Stimulated activated CD4-positive, alpha-beta T cell treated with anti-CD3 and anti-CD28 coated beads, TNF-alpha, amount 100 ng/mL, for 48 hours (primary cell): ENCODE results near the gene C15orf39.

ENCODE experiments used
- DNase-seq, 3 donors: peaks; one replicate each; pipeline ENCODE4 v3.0.0-alpha.2; 2020; ENCODE audit warnings: low read depth in 3 of 3

Gene C15orf39

GRCh38 chr15:75197062-75197630 lies 4.5 kb upstream of the C15orf39 start:
- DNase-seq = no peak

- DNase-seq = no peak
These were observed 2.9 kb upstream of the C15orf39 start for GRCh38 chr15:75198560-75199356.

DNA sequence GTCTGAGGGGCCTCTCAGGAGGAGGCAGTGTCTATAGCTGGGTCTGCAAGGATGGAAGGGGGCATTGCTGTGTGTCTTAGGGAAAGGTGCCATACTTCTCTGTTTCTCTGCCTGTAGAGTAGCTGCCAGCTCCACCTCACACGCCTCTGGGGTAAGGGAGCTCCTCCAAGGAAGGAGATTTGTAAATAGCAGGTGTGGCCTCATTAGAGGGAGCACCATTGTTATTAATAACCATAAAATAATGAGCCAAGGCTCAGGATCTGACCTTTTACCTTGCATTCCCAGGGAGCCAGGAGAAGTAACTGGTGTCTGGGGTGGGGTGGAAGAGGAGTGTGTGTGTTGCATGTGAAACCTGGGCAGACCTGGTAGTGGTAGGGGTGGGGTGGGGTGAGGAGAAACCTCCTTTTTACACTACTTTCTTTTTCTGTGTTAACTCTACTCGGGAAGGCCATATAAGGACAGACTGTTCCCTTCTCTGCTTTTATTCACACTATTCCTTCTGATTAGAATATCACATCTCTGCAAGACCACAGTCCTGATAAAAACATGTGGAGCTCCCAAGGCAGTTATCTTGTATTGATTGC lies 2.2 kb upstream of the C15orf39 start:
- no peak for DNase-seq

DNA sequence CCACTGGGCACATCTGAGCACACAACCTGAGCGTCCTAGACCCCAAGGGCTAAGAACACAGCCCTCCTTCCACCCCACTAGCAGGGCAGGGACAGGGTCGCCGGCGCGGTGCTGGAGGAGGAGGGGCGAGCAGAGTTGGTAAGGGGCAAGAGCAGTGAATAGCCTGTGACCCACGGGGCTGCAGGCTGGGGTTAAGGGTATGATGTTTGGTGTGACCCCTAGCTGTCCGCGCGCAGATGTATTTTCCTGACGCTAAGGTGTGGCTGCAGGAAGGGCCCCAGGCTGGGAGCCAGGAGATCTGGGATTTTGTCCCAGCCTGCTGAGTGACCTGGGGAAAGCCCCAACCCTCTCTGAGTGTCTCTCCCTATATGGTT lies 1.3 kb upstream of the C15orf39 start:
- no peak for DNase-seq

DNA sequence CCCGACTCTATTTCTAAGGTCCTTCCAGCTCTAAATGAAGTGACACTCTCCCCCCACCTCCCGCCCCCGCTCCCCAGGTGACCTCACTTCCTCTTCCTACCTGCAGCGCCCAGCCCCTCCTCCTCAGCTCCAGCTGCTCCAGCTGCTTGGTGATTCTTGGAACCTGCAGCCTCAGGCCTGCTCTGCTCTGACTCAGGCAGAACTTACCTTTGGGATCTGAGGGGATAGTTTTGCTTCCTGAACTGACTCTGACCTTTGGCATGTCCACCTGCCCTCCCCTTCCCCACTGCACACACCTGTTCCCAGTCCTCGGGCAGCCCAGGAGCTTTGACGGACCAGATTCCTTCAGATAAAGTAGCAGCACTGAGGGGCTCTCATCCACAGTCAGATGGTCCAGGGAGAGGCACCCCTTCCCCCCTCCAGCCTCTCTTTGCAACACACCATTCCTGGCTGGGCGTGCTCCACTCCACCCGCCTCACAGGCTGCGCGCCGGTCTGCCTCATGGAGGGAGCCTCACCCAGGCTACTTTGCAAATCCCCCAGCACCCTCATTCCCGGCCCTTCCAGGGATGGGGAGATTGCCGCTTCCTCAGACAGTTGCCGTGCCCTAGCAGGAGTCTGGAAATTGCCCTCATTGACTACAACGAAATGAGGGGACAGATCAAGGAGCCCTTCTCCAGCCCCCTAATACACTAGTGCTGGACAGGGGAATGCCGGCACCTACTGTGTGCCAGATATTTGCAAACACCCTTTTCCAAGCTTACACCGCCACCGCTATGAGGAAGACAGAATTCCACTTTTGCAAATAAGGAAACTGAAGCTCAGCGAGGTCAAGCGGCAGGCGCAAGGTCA lies 692 bp upstream of the C15orf39 start:
- peak in 2 of 3 donors; percentile 27 to 41 for DNase-seq

GRCh38 chr15:75202251-75203016 lies 752 bp downstream of the C15orf39 start:
- DNase-seq = peak; percentile 62 to 85 (median 77)

DNA sequence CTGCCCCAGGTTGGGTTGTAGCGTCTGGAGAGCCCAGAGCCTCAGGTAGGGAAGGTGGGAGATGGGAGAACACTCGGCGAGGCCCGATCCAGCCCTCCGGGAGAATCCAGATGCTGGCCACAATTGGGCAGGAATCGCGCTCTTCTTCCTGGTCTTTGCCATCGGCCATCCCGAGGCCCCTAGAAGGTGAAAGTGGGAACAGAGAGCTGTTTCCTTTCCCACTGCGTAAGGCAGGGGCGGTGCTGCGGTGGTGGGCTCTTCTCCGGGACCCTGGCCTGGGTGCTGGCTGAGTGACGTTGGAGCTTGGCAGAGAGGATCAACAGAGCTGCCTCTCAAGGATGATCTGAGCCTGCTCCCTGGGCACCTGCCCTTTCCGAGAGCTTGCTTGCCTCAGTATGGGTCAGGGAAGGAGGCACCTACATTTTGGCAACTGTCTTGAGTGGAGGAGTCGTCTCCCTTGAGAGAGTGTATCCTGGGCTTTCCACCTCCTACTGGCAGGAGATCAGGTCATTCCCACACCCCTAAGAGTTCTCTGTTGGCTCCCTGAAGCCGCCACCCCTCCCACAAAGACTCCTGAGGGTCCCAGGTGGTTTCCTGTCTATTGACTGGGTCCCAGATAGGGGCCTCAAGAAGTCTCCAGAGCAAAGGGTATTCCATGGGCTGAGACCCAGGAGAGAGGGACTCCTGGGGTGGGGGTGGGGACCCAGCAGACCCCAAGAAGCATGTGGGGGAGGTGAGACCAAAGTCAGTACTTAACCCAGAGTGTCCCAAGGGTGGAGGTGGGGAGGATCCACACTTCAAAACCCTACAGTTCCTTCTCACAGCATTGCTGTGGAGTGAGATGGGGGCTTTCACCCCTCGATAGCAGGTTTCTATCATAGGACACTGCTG lies 1.6 kb downstream of the C15orf39 start:
- no peak for DNase-seq

DNA sequence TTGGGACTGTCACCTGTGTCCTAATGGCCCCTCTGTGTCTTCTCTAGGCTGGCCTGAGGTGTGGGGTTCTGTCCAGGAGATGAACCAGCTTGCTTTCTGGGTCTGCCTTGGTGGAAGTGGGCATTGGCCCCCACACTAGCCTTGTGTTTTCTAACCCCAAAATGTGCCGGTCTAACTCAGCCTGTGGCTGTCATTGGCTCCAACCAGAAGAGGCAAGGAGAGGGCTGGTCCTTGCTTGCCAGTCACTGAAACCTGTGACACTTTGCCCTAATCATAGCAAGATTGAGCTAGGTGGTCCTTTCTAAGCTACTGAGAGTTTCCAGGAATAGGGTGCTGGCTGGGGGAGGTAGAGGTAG lies 2.2 kb downstream of the C15orf39 start:
- DNase-seq = no peak

- DNase-seq = peak; percentile 71 to 85 (median 79)
These were observed 2.8 kb downstream of the C15orf39 start for GRCh38 chr15:75204340-75205063.

GRCh38 chr15:75205064-75205395 lies 3.3 kb downstream of the C15orf39 start:
- no peak for DNase-seq

DNA sequence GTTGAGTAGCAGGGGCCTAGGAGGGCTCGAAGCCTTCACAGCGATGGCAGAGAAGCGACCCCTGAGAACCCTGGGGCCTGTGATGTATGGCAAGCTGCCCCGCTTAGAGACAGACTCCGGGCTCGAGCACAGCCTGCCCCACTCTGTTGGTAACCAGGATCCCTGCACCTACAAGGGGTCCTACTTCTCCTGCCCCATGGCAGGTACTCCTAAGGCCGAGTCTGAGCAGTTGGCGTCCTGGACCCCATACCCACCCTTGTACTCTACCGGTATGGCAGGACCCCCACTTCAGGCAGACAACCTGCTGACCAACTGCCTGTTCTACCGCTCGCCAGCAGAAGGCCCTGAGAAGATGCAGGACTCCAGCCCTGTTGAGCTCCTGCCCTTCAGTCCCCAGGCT lies 4.3 kb downstream of the C15orf39 start:
- no peak for DNase-seq

GRCh38 chr15:75206803-75207617 lies 5.3 kb downstream of the C15orf39 start:
- no peak for DNase-seq

DNA sequence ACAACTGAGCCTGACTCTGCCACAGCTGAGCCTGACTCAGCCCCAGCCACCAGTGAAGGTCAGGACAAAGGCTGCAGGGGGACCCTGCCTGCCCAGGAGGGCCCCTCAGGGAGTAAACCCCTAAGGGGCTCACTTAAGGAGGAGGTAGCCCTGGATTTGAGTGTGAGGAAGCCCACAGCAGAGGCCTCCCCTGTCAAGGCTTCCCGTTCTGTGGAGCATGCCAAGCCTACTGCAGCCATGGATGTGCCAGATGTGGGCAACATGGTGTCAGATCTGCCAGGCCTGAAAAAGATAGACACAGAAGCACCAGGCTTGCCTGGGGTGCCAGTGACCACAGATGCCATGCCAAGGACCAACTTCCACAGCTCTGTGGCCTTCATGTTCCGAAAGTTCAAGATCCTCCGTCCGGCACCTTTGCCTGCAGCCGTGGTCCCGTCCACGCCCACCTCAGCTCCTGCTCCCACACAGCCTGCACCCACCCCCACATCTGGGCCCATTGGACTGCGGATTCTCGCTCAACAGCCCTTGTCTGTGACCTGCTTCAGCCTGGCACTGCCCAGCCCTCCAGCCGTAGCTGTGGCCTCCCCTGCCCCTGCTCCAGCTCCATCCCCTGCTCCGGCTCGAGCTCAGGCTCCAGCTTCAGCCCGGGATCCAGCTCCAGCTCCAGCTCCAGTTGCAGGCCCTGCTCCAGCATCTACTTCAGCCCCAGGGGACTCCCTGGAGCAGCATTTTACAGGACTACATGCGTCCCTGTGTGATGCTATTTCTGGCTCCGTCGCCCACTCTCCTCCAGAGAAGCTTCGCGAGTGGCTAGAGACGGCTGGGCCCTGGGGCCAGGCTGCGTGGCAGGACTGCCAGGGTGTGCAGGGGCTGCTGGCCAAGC lies 6.2 kb downstream of the C15orf39 start:
- DNase-seq = no peak

- no peak for DNase-seq
These were observed 7.0 kb downstream of the C15orf39 start for GRCh38 chr15:75208501-75209288.

GRCh38 chr15:75209289-75209676 lies 7.6 kb downstream of the C15orf39 start:
- no peak for DNase-seq

DNA sequence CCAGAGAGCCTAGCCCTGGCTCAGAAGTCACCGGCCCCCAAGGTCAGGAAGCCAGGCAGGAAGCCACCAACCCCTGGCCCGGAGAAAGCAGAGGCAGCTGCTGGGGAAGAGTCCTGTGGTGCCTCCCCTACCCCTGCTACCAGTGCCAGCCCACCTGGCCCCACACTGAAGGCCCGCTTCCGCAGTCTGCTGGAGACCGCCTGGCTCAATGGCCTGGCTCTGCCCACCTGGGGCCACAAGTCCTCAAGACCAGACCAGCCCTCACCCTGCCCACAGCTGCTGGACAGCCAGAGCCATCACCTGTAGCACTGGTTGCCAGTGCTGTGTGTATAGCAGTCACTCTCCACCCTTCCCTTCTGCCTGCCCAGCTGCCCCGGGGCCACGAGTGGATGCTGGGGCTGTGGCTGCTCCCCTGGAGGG lies 9.1 kb downstream of the C15orf39 start:
- no peak for DNase-seq

- DNase-seq = no peak
These were observed 9.9 kb downstream of the C15orf39 start for GRCh38 chr15:75211436-75212199.
